Hematopoietic multipotent progenitor cell treated with erythropoietin and hydrocortisone succinate and interleukin-3 and kit ligand, for 8 days (in vitro differentiated cells): ENCODE results near the gene OR52E4.

Experiments used
- DNase-seq: peaks from one replicate; pipeline ENCODE4 v3.0.0-alpha.2; 2015

OR52E4 gene

GRCh38 chr11:5929571-5930368, 49.3 kb downstream of the OR52E4 start:
- DNase-seq, result no peak

DNA sequence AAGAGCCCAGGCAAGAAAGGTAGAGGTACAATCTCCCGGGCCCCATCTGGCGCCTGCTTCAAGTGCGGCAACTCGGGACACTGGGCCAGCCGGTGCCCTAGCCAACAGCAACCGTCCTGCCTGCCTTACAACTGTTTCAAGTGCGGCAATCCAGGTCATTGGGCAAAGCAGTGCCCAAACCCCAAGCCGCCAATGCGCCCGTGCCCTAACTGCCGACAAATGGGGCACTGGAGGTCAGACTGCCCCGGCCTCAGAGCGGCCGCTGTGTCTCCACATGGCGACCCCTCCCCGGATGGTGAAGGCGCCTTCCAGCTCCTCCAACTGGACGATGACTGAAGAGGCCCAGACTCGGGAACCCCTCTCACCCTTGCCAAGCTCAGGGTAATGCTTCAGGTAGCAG, 50.2 kb downstream of the OR52E4 start:
- no peak for DNase-seq

- DNase-seq, result no peak
Observed at GRCh38 chr11:5931061-5931460, 50.6 kb downstream of the OR52E4 start.

GRCh38 chr11:5932671-5933070, 52.2 kb downstream of the OR52E4 start:
- no peak for DNase-seq

- DNase-seq, result no peak
Observed at GRCh38 chr11:5933116-5933515, 52.7 kb downstream of the OR52E4 start.
